NCI-H128 (cell line): ENCODE data around the gene MAN2A2.
"Not testable (repeated sequence)": the region's sequence is repeated elsewhere in the genome, so short reads cannot be mapped to it uniquely, and the experiment has no call there.

Experiments used
- DNase-seq: peaks from one replicate; lab custom pipeline; 2025; ENCODE audit not compliant: unreplicated experiment; lab: John Stamatoyannopoulos, UW

Gene MAN2A2

GRCh38 chr15:90917569-90917968, 14.5 kb downstream of the MAN2A2 start:
- DNase-seq, result no peak

- DNase-seq, result no peak
These were observed 15.1 kb downstream of the MAN2A2 start for GRCh38 chr15:90918034-90918788.

GRCh38 chr15:90918835-90919234, 15.7 kb downstream of the MAN2A2 start:
- no peak for DNase-seq

DNA sequence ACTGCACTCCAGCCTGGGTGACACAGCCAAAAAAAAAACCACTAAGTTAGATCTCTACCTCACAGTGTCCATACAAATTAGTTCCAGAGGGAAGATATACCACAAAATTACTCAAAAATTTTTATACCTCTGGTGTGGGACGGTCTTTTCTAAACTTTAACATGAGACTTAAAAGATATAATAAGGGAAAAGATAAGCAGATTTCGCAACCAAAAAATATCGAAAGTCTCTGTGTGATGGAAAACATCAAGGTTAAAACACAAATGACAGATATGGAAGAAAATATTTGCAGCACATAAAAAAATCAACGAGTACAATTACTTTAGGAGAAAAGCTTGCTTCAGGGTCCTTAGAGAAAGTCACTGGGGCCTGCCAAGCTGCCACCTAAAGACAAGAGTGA, 18.8 kb downstream of the MAN2A2 start:
- no peak for DNase-seq

GRCh38 chr15:90922712-90923322, 19.7 kb downstream of the MAN2A2 start:
- not testable (repeated sequence) for DNase-seq

- DNase-seq, result no peak
These were observed 21.3 kb downstream of the MAN2A2 start for GRCh38 chr15:90924375-90924774.

DNA sequence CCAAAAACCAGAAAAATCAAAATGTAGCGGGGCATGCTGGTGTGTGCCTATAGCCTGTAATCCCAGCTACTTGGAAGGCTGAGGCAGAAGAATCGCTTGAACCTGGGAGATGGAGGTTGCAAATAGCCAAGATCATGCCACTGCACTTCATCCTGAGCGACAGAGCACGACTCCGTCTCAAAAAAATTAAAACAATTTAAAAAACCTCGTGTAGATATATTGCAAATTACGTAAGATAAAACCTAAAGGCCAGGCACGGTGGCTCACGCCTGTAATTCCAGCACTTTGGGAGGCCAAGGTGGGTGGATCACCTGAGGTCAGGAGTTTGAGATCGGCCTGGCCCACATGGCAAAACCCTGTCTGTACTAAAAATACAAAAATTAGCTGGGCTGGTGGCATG, 23.7 kb downstream of the MAN2A2 start:
- not testable (repeated sequence) for DNase-seq

GRCh38 chr15:90928106-90928505, 25.0 kb downstream of the MAN2A2 start:
- DNase-seq, result not testable (repeated sequence)

- DNase-seq, result no peak
These were observed 26.3 kb downstream of the MAN2A2 start for GRCh38 chr15:90929246-90930019.

GRCh38 chr15:90930861-90931574, 27.9 kb downstream of the MAN2A2 start:
- no peak for DNase-seq

DNA sequence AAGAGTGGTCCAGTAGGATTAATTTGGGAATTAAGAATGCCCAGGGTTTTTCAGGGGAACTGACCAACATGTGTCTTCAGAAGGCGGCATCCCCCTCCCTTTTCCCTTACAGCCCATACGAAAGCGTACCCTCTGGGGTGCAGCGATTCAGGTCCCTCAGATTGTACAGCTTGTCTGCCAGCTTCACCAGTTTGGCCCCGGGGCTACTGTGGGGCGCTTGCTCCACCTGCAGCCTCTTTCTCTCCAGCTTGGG, 28.4 kb downstream of the MAN2A2 start:
- no peak for DNase-seq

GRCh38 chr15:90931828-90932659, 28.9 kb downstream of the MAN2A2 start, which contains the start of gene HDDC3:
Gene HDDC3 (minus strand): TSS chr15:90932549. CDS start chr15:90932540, 9 bp downstream.
- DNase-seq, result peak; percentile 81

DNA sequence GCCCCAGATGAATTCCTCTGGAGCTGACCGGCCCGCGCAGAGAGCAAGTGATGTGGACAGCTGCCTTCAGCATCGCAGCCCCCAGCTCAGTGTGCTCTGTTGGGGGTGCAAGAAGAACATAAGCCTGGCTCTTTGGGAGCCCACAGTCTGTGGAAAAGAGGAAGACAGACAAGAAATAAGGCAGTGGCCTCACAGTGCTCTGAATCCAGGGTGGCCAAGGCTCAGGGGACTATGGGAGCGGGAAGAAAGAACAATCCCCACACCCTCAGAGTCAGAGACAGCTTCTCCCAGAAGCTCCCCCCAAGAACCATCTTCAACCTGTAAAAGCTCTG, 29.5 kb downstream of the MAN2A2 start:
- DNase-seq, result no peak

- no peak for DNase-seq
These were observed 30.2 kb downstream of the MAN2A2 start for GRCh38 chr15:90933301-90933700.

DNA sequence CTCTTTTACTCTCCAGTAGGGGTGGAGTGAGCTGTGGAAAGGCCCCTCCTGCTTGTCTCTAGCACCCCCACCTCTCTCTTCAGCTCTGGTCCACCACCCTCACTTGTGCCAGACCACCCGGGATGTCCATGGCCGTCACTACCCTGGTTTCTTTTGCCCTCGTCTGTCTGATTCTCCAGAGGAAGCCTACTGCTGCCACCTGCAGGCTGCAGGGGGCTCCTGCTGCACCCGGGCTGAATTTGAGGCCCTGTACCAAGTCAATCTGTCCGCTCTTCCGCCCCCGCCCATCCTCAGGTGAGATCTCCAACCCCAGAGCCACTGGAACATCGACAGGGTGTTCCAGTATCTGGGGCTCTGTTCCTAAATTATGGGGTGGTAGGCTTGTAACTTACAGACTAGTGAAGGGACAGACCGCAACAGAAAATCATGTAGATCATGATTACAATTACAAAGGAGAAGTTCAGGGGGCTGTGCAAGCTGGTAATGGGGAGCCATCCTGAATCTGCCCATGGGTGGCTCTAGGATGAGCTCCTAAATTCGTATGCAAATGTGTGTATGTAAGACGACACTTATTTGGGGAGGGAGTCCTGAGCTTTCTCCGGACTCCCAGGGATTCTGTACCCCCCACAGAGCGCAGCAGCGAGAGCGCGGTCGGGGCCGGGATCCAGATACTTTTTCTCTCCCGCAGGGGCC, 31.3 kb downstream of the MAN2A2 start:
- DNase-seq, result peak; percentile 69

GRCh38 chr15:90934949-90935751, 32.0 kb downstream of the MAN2A2 start, which contains the start of gene UNC45A:
Gene UNC45A (plus strand): TSS chr15:90935285. CDS start chr15:90935325, 40 bp downstream.
- peak; percentile 84 for DNase-seq

DNA sequence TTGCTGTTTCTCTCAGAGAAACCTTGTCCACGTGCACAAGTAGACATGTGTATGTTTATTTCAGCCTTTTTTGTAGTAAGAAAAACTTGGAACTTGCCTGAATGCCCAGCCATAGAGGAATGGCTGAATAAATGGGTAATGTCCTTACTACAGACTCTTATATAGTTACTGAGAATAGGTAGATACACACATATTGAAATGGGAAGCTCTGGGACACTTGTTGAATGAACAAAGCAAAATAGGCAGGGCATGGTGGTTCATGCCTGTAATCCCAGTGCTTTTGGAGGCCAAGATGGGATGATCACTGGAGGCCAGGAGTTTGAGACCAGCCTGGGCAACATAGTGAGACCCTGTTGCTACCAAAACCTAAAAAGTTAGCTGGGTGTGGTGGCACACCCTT, 33.7 kb downstream of the MAN2A2 start:
- no peak for DNase-seq

DNA sequence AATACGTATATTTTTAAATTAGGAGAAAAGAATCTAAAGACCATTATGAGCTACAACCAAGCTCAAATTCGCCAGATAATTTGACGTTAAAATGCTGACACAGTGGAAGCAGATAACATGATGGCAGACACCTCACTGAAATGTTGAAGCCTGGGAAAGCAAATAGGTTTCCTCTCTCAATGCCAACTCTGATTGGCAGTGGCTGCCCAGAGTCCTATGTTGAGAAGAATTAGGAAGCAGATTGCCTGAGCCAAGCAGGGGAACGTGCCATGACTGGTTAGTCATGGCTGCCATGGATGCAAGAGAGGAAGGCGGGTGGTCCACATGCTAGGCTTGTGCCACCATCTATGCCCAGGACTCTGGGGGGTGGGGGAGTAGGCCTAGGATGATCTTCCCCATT, 35.2 kb downstream of the MAN2A2 start:
- no peak for DNase-seq

DNA sequence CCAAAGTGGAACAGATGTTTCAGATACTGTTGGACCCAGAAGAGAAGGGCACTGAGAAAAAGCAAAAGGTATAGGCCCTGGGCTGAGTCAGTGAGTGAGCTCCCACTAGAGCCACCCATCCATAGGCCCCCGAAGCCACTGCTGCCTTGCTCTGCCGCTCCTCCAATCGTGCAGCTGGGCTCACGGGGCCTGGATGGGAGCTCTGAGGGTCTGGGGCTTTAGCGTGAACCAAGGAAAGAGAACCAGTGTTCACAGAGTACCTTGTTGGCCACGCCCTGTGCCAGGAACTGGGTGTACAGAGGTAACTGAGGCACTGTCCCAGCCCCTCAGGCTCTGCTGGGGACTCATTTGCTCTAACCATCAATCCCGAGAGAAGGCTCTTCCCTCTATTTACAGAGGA, 36.7 kb downstream of the MAN2A2 start:
- no peak for DNase-seq
